Osteoblast (primary cell): ENCODE data around the gene RNF212B. TPM values are rescaled to one million over a fixed set of nuclear protein-coding genes. Genes with fewer than 3 reads are reported as not detected.
"Not testable (repeated sequence)": the region's sequence is repeated elsewhere in the genome, so short reads cannot be mapped to it uniquely, and the experiment has no call there.

Experiments
- DNase-seq: peaks from one replicate; pipeline ENCODE4 v3.0.0; 2011; ENCODE audit warnings: low spot score, mixed read lengths; ENCODE audit not compliant: insufficient read length; ENCODE audit errors: missing footprints
- H2AFZ ChIP-seq: 2 replicates; pipeline ENCODE4 v1.6.0; 2011; ENCODE audit warnings: mild to moderate bottlenecking, low read length
- H3K27ac ChIP-seq: 2 replicates; pipeline ENCODE4 v1.5.1; 2011; ENCODE audit warnings: mild to moderate bottlenecking, low read depth, low read length, moderate library complexity
- H3K27me3 ChIP-seq: 2 replicates; pipeline ENCODE4 v1.6.0; 2012; ENCODE audit warnings: mild to moderate bottlenecking, control low read depth, inconsistent platforms, low read length, moderate library complexity; ENCODE audit not compliant: insufficient read depth
- H3K36me3 ChIP-seq: 2 replicates; pipeline ENCODE4 v1.5.1; 2011; ENCODE audit warnings: mild to moderate bottlenecking, low read length, control low read depth, moderate library complexity; ENCODE audit not compliant: insufficient read depth
- H3K4me1 ChIP-seq: 2 replicates; pipeline ENCODE4 v1.5.1; 2011; ENCODE audit warnings: mild to moderate bottlenecking, low read length, control low read depth, moderate library complexity; ENCODE audit not compliant: insufficient read depth
- H3K4me2 ChIP-seq: 2 replicates; pipeline ENCODE4 v1.6.0; 2011; ENCODE audit warnings: mild to moderate bottlenecking, low read length; ENCODE audit not compliant: insufficient read depth
- H3K4me3 ChIP-seq: fragments of 200-600 bp; sonication (generic); 3 replicates; pipeline ENCODE4 v1.5.1; 2012; ENCODE audit warnings: mild to moderate bottlenecking, low read length, inconsistent platforms; ENCODE audit not compliant: insufficient read depth
- H3K79me2 ChIP-seq: 2 replicates; pipeline ENCODE4 v1.6.0; 2012; ENCODE audit warnings: mild to moderate bottlenecking, low read length, control low read depth, inconsistent platforms; ENCODE audit not compliant: insufficient read depth
- H3K9me3 ChIP-seq: 2 replicates; pipeline ENCODE4 v1.5.1; 2011; ENCODE audit warnings: low read depth, low read length, control low read depth
- H4K20me1 ChIP-seq: 2 replicates; pipeline ENCODE4 v1.6.0; 2012; ENCODE audit warnings: mild to moderate bottlenecking, low read length, control low read depth; ENCODE audit not compliant: insufficient read depth
- CTCF ChIP-seq: IDR thresholded peaks from 2 replicates; pipeline ENCODE4 v1.5.1; 2011; ENCODE audit warnings: mild to moderate bottlenecking, low read depth, low read length, moderate library complexity; ENCODE audit errors: extremely low read depth
- total RNA-seq: library from RNA; depleted of rRNA; stranded (reverse); fragments of >200 nt; gene quantifications from 2 replicates; pipeline ENCODE4 v1.2.3, GENCODE V29; 2012

Gene RNF212B
- total RNA-seq, 1 donor, result not detected

DNA sequence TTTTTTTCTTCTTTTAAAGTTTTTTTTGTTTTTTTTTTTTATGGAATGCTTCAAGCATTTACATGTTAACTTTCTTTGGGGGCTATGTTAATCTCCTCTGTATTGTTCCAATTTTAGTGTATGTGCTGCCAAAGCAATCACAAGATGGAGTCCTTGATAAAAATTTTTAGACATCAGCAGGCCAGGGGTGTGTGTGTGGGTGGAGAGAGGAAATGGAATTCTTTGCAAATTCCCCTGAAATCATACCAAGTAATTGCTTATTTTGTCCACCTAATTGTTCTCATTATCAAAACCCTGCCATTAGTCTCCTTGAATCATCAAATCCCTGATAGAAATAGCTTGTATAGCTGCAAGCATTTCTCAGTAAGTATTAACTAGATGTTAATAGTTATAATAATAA, 21.7 kb downstream of the RNF212B start:
- H3K36me3 ChIP-seq, result no peaks in the 10 kb centered on the region
- TF ChIP-seq CTCF, result no peak
- H3K27me3 ChIP-seq, result peaks cover 19% of the 10 kb centered on the region

DNA sequence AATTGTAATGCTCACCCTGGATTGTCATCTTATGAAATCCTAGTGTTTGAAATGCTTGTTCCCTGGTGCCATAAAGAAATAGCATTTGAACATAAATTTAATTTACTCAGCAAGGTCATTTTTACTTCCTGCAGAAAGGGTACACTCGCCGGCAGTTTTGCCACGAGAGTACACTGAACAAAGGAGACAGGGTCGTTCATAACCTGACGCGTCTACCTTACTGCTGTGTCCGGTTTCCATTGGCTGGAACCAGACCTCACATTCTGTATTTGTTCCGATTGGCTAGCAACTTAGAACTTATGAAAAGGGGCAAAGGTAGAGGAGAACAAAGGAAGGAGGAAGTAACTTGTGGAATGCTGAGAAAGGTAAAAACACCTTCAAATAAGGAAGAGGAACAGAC, 23.1 kb downstream of the RNF212B start:
- DNase-seq, result not testable (repeated sequence)

More for the DNA sequence above, 21.7 kb downstream of the RNF212B start:
- Histone ChIP-seq H3K4me1 (no peaks in the 10 kb centered on the region), H3K27ac (no peak overlapping the region), H3K4me2 (no peak overlapping the region), H2AFZ (no peak overlapping the region), H3K9me3 (no peaks in the 10 kb centered on the region), H4K20me1 (no peaks in the 10 kb centered on the region), H3K4me3 (no peak overlapping the region), H3K79me2 (no peaks in the 10 kb centered on the region)
- DNase-seq, result no peak

DNA sequence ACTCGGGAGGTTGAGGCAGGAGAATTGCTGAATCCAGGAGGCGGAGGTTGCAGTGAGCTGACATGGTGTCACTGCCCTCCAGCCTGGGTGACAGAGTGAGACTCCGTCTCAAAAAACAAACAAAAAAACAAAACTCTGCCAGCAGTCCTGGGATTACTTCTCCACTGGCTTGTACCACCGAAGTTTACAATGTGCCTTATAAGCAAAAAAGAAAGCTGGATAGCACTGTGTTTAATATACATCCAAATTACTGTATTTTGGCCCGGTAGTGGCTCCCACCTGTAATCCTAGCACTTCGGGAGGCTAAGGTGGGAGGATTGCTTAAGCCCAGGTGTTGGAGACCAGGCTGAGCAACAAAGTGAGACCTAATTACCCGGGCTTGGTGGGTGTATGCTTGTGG, 31.5 kb downstream of the RNF212B start:
- H3K4me3 ChIP-seq, result no peak overlapping the region
- no peaks in the 10 kb centered on the region for H4K20me1 ChIP-seq
- H2AFZ ChIP-seq, result no peak overlapping the region
- no peak overlapping the region for H3K4me2 ChIP-seq
- no peak for DNase-seq
- H3K79me2 ChIP-seq, result no peaks in the 10 kb centered on the region
- H3K27me3 ChIP-seq, result peaks cover 5% of the 10 kb centered on the region
- H3K27ac ChIP-seq, result no peak overlapping the region
- H3K4me1 ChIP-seq, result no peaks in the 10 kb centered on the region
- TF ChIP-seq CTCF, result no peak
- no peaks in the 10 kb centered on the region for H3K9me3 ChIP-seq
- H3K36me3 ChIP-seq, result no peaks in the 10 kb centered on the region

More for the DNA sequence above, 23.1 kb downstream of the RNF212B start:
- not testable (repeated sequence) for H3K4me1 ChIP-seq, H3K9me3 ChIP-seq, H2AFZ ChIP-seq, H3K4me2 ChIP-seq, H3K4me3 ChIP-seq, H3K27ac ChIP-seq, H3K36me3 ChIP-seq, H3K79me2 ChIP-seq, H4K20me1 ChIP-seq
- peaks cover 21% of the 10 kb centered on the region for H3K27me3 ChIP-seq

- H2AFZ ChIP-seq, result no peak overlapping the region
- H3K27ac ChIP-seq, result no peak overlapping the region
These were observed 37.7 kb downstream of the RNF212B start for GRCh38 chr14:23275412-23275811.

More at GRCh38 chr14:23275412-23275811, 37.7 kb downstream of the RNF212B start:
- no peak overlapping the region for H3K4me2 ChIP-seq
- TF ChIP-seq CTCF, result no peak
- H4K20me1 ChIP-seq, result no peaks in the 10 kb centered on the region
- no peaks in the 10 kb centered on the region for H3K9me3 ChIP-seq
- no peaks in the 10 kb centered on the region for H3K36me3 ChIP-seq
- no peak overlapping the region for H3K4me3 ChIP-seq
- H3K4me1 ChIP-seq, result no peaks in the 10 kb centered on the region
- no peaks in the 10 kb centered on the region for H3K27me3 ChIP-seq
- DNase-seq, result no peak
- no peaks in the 10 kb centered on the region for H3K79me2 ChIP-seq
